Measurements from ENCODE around the gene ZBTB21.

Gene ZBTB21

GRCh38 chr21:42039911-42040351, 29.8 kb upstream of the ZBTB21 start:
- ATAC-seq: peak; percentile 12; the same call in 2 of the 3 replicates
- TF ChIP-seq ESRRG (CRISPR knock-in tag; IDR thresholded peaks at IDR 0.05) (no peak), ZNF565 (CRISPR knock-in tag; conservative IDR thresholded peaks at IDR 0.05; ENCODE audit: low read depth) (no peak), ZFP3 (CRISPR knock-in tag; IDR thresholded peaks at IDR 0.05) (no peak), CSRNP3 (CRISPR knock-in tag; IDR thresholded peaks at IDR 0.05) (no peak), CSDC2 (CRISPR knock-in tag; IDR thresholded peaks at IDR 0.05) (no peak), ZNF8 (CRISPR knock-in tag; IDR thresholded peaks at IDR 0.05) (no peak)

GRCh38 chr21:42039470-42039901, 29.3 kb upstream of the ZBTB21 start:
- ATAC-seq: no peak
- no peak for TF ChIP-seq ZC3H10 (CRISPR knock-in tag; IDR thresholded peaks at IDR 0.05)

- no peak for TF ChIP-seq SNAI2 (CRISPR knock-in tag; IDR thresholded peaks at IDR 0.05)
- no peak for TF ChIP-seq ISL1 (CRISPR knock-in tag; IDR thresholded peaks at IDR 0.05)
- TF ChIP-seq ZNF565 (CRISPR knock-in tag; conservative IDR thresholded peaks at IDR 0.05; ENCODE audit: low read depth): no peak
- TF ChIP-seq ZC3H10 (CRISPR knock-in tag; IDR thresholded peaks at IDR 0.05): no peak
- TF ChIP-seq ZNF8 (CRISPR knock-in tag; IDR thresholded peaks at IDR 0.05): no peak
- no peak for TF ChIP-seq PPARA (CRISPR knock-in tag; IDR thresholded peaks at IDR 0.05; ENCODE audit: borderline replicate concordance)
- TF ChIP-seq RARB (CRISPR knock-in tag; IDR thresholded peaks at IDR 0.05): no peak
- TF ChIP-seq ESRRG (CRISPR knock-in tag; IDR thresholded peaks at IDR 0.05): no peak
- no peak for TF ChIP-seq ZFP3 (CRISPR knock-in tag; IDR thresholded peaks at IDR 0.05)
- TF ChIP-seq POU6F1 (CRISPR knock-in tag; IDR thresholded peaks at IDR 0.05; ENCODE audit: borderline replicate concordance, low read depth): no peak
- no peak for TF ChIP-seq ARNTL (CRISPR knock-in tag; IDR thresholded peaks at IDR 0.05; ENCODE audit: borderline replicate concordance, low read depth)
- no peak for TF ChIP-seq PATZ1 (CRISPR knock-in tag; IDR thresholded peaks at IDR 0.05; ENCODE audit: borderline replicate concordance)
- no peak for TF ChIP-seq CREB5 (CRISPR knock-in tag; IDR thresholded peaks at IDR 0.05; ENCODE audit: low read depth)
- no peak for TF ChIP-seq ZFP30 (CRISPR knock-in tag; IDR thresholded peaks at IDR 0.05)
- no peak for TF ChIP-seq TSHZ2 (CRISPR knock-in tag; IDR thresholded peaks at IDR 0.05)
- TF ChIP-seq GLIS3 (CRISPR knock-in tag; IDR thresholded peaks at IDR 0.05): no peak
- no peak for TF ChIP-seq CSRNP3 (CRISPR knock-in tag; IDR thresholded peaks at IDR 0.05)
- no peak for TF ChIP-seq TOX (CRISPR knock-in tag; IDR thresholded peaks at IDR 0.05; ENCODE audit: borderline replicate concordance)
- no peak for TF ChIP-seq TCF4 (CRISPR knock-in tag; IDR thresholded peaks at IDR 0.05; ENCODE audit: borderline replicate concordance)
- TF ChIP-seq CSDC2 (CRISPR knock-in tag; IDR thresholded peaks at IDR 0.05): no peak
Observed at GRCh38 chr21:42038826-42039425, 28.8 kb upstream of the ZBTB21 start.

More at GRCh38 chr21:42038826-42039425, 28.8 kb upstream of the ZBTB21 start:
- ATAC-seq: peak; percentile 48
